ENCODE measurements around the gene FARSB. TPM values are rescaled to one million over a fixed set of nuclear protein-coding genes. Genes with fewer than 3 reads are reported as not detected.

The FARSB gene
- 10 to 100 TPM; 12.2 to 18.4 (median 17.9) TPM for total RNA-seq

- Histone ChIP-seq H3K36me3 (no peaks in the 10 kb centered on the region), H3K4me1 (peaks cover 45% of the 10 kb centered on the region), H3K27ac (peak within 1 kb of the TSS; percentile 95), H3K9me3 (no peaks in the 10 kb centered on the region), H3K4me3 (peak within 1 kb of the TSS; percentile 86), H3K27me3 (no peaks in the 10 kb centered on the region)
- WGBS: under 1% methylated on average over 19 of the region's 45 CpGs
- TF ChIP-seq POLR2AphosphoS5 (IDR thresholded peaks at IDR 0.05) (peak in 2 of 3 donors; percentile 40 to 65), EP300 (IDR thresholded peaks at IDR 0.05) (no peak), CTCF (IDR thresholded peaks at IDR 0.05) (no peak), POLR2A (IDR thresholded peaks at IDR 0.05) (no peak)
- DNase-seq (ENCODE audit: low spot score in 2 of 2): peak; percentile 94 to 95
Observed at GRCh38 chr2:222655787-222656525, at the start of gene FARSB. Gene FARSB (minus strand): TSS chr2:222656092. CDS start chr2:222656073, 19 bp downstream.

GRCh38 chr2:222703886-222704285 is 48.0 kb upstream of the FARSB start:
- H3K27ac ChIP-seq: no peak overlapping the region
- no peaks in the 10 kb centered on the region for H3K36me3 ChIP-seq
- H3K4me3 ChIP-seq: no peak overlapping the region
- peaks cover 9% of the 10 kb centered on the region for H3K27me3 ChIP-seq
- peaks cover 10% of the 10 kb centered on the region for H3K4me1 ChIP-seq
- 83% methylated on average over 3 of the region's 3 CpGs for WGBS
- TF ChIP-seq POLR2A (IDR thresholded peaks at IDR 0.05): no peak
- TF ChIP-seq POLR2AphosphoS5 (IDR thresholded peaks at IDR 0.05): no peak
- TF ChIP-seq EP300 (IDR thresholded peaks at IDR 0.05): no peak
- TF ChIP-seq CTCF (IDR thresholded peaks at IDR 0.05): no peak
- H3K9me3 ChIP-seq: no peaks in the 10 kb centered on the region
- DNase-seq (ENCODE audit: low spot score in 2 of 2): no peak

GRCh38 chr2:222703091-222703490 is 47.2 kb upstream of the FARSB start:
- Histone ChIP-seq H3K9me3 (no peaks in the 10 kb centered on the region), H3K27ac (no peak overlapping the region), H3K4me3 (no peak overlapping the region), H3K27me3 (peaks cover 9% of the 10 kb centered on the region), H3K4me1 (peaks cover 4% of the 10 kb centered on the region), H3K36me3 (no peaks in the 10 kb centered on the region)
- 43% methylated on average over 2 of the region's 2 CpGs for WGBS
- TF ChIP-seq POLR2AphosphoS5 (IDR thresholded peaks at IDR 0.05) (no peak), CTCF (IDR thresholded peaks at IDR 0.05) (no peak), POLR2A (IDR thresholded peaks at IDR 0.05) (no peak), EP300 (IDR thresholded peaks at IDR 0.05) (no peak)
- DNase-seq (ENCODE audit: low spot score in 2 of 2): no peak

- H3K36me3 ChIP-seq: no peaks in the 10 kb centered on the region
- WGBS: 64% methylated on average over 5 of the region's 5 CpGs
- no peak overlapping the region for H3K27ac ChIP-seq
- no peaks in the 10 kb centered on the region for H3K9me3 ChIP-seq
- no peaks in the 10 kb centered on the region for H3K4me1 ChIP-seq
- no peak overlapping the region for H3K4me3 ChIP-seq
- DNase-seq (ENCODE audit: low spot score in 2 of 2): no peak
- H3K27me3 ChIP-seq: peaks cover 9% of the 10 kb centered on the region
- TF ChIP-seq EP300 (IDR thresholded peaks at IDR 0.05): no peak
- TF ChIP-seq POLR2AphosphoS5 (IDR thresholded peaks at IDR 0.05): no peak
- no peak for TF ChIP-seq CTCF (IDR thresholded peaks at IDR 0.05)
- no peak for TF ChIP-seq POLR2A (IDR thresholded peaks at IDR 0.05)
Observed at GRCh38 chr2:222701721-222702131, 45.8 kb upstream of the FARSB start.

- Histone ChIP-seq H3K36me3 (no peaks in the 10 kb centered on the region), H3K27ac (no peak overlapping the region), H3K4me3 (no peak overlapping the region), H3K9me3 (no peaks in the 10 kb centered on the region), H3K27me3 (peaks cover 9% of the 10 kb centered on the region), H3K4me1 (no peaks in the 10 kb centered on the region)
- no peak for DNase-seq (ENCODE audit: low spot score in 2 of 2)
- WGBS: 57% methylated on average over 1 of the region's 1 CpG
- no peak for TF ChIP-seq CTCF (IDR thresholded peaks at IDR 0.05)
- TF ChIP-seq POLR2AphosphoS5 (IDR thresholded peaks at IDR 0.05): no peak
Observed at GRCh38 chr2:222701233-222701632, 45.3 kb upstream of the FARSB start.
